Calu3 (cell line): Measurements from ENCODE around the gene ABCF1. TPM values are rescaled to one million over a fixed set of nuclear protein-coding genes. Genes with fewer than 3 reads are reported as not detected.

Experiments used
- BruUV-seq: library from RNA; stranded (reverse); fragments of 400-500 nt; replicated peaks from 2 replicates; lab custom pipeline; 2021; lab: Mats Ljungman, UMichigan
- CTCF ChIA-PET: fragments of 300-600 bp; sonication (Branson Sonifier 250); formaldehyde crosslinking; loops from one replicate; lab custom pipeline; 2022; ENCODE audit warnings: antibody characterized with exemption; lab: Charles Lee
- DNase-seq: peaks from one replicate; pipeline ENCODE4 v3.0.0; 2022
- H3K27ac Mint-ChIP-seq: one replicate; pipeline ENCODE4 v1.8.0; 2022; ENCODE audit warnings: mixed read lengths; ENCODE audit not compliant: unreplicated experiment
- H3K27me3 Mint-ChIP-seq: one replicate; pipeline ENCODE4 v1.8.0; 2022; ENCODE audit warnings: mixed read lengths; ENCODE audit not compliant: unreplicated experiment
- H3K36me3 Mint-ChIP-seq: one replicate; pipeline ENCODE4 v1.8.0; 2022; ENCODE audit warnings: mild to moderate bottlenecking, moderate library complexity, mixed read lengths; ENCODE audit not compliant: insufficient read depth, unreplicated experiment
- H3K4me1 Mint-ChIP-seq: one replicate; pipeline ENCODE4 v1.8.0; 2022; ENCODE audit warnings: mild to moderate bottlenecking, low read depth, mixed read lengths; ENCODE audit not compliant: unreplicated experiment
- H3K4me3 Mint-ChIP-seq: one replicate; pipeline ENCODE4 v1.8.0; 2022; ENCODE audit warnings: mild to moderate bottlenecking, low read depth, moderate library complexity, mixed read lengths; ENCODE audit not compliant: unreplicated experiment
- H3K9me3 Mint-ChIP-seq: one replicate; pipeline ENCODE4 v1.8.0; 2022; ENCODE audit warnings: low read depth, mixed read lengths; ENCODE audit not compliant: unreplicated experiment
- CTCF ChIP-seq: fragments of 200-600 bp; IDR thresholded peaks from one replicate; pipeline ENCODE4 v1.8.0; 2022; ENCODE audit warnings: antibody characterized with exemption; ENCODE audit not compliant: unreplicated experiment
- intact Hi-C: fragments of 100-400 bp; cut with micrococcal nuclease; formaldehyde crosslinking; loops from one replicate; pipeline ENCODE4 v1.10.0; 2022; ENCODE audit not compliant: unreplicated experiment
- total RNA-seq: library from RNA; stranded (reverse); gene quantifications from 2 replicates; pipeline ENCODE4 v1.2.3, GENCODE V29; 2022

ABCF1 gene
- total RNA-seq, 1 experiment from 2014 or later, result 88.3 TPM

- no peak for DNase-seq
- intact Hi-C loops, result no loop called here
- Mint-ChIP-seq H3K36me3 (peaks cover 27% of the 10 kb centered on the region), H3K4me3 (peak overlapping the region; percentile 78), H3K27me3 (peaks cover 9% of the 10 kb centered on the region), H3K9me3 (no peaks in the 10 kb centered on the region), H3K4me1 (peaks cover 47% of the 10 kb centered on the region), H3K27ac (peak overlapping the region; percentile 7)
- CTCF ChIA-PET, result interaction anchor here (1.1 to 1.9 kb wide), 4 partner anchors 14 to 517 kb away, joined by 3 to 8 read pairs (median 4); partner anchors contain the start of genes GNL1 and PRR3
- TF ChIP-seq CTCF, result no peak
- no TSS peak for BruUV-seq
Measured at GRCh38 chr6:30570263-30570662, 979 bp upstream of the ABCF1 start.

- Mint-ChIP-seq H3K4me3 (peak overlapping the region; percentile 78), H3K27me3 (peaks cover 9% of the 10 kb centered on the region), H3K4me1 (peaks cover 47% of the 10 kb centered on the region), H3K27ac (peak overlapping the region; percentile 69), H3K36me3 (peaks cover 27% of the 10 kb centered on the region), H3K9me3 (no peaks in the 10 kb centered on the region)
- no peak for DNase-seq
- BruUV-seq, result TSS peak; percentile 88
- no peak for TF ChIP-seq CTCF
- CTCF ChIA-PET, result interaction anchor here (0.9 to 1.9 kb wide), 5 partner anchors 14 to 517 kb away, joined by 3 to 8 read pairs (median 3); partner anchors contain the start of genes GNL1 and PRR3
- intact Hi-C loops, result no loop called here
Measured at GRCh38 chr6:30570740-30571074, 535 bp upstream of the ABCF1 start.

GRCh38 chr6:30571762-30572082 is 480 bp downstream of the ABCF1 start:
- H3K9me3 Mint-ChIP-seq, result no peaks in the 10 kb centered on the region
- peak overlapping the region; percentile 78 for H3K4me3 Mint-ChIP-seq
- H3K27ac Mint-ChIP-seq, result peak overlapping the region; percentile 69
- intact Hi-C loops, result no loop called here
- DNase-seq, result no peak
- peaks cover 47% of the 10 kb centered on the region for H3K4me1 Mint-ChIP-seq
- TF ChIP-seq CTCF, result no peak
- BruUV-seq, result TSS peak; percentile 73
- peaks cover 31% of the 10 kb centered on the region for H3K36me3 Mint-ChIP-seq
- H3K27me3 Mint-ChIP-seq, result peaks cover 9% of the 10 kb centered on the region
- CTCF ChIA-PET, result interaction anchor here (0.5 to 1.9 kb wide), 4 partner anchors 15 to 44 kb away, joined by 3 to 8 read pairs (median 6); partner anchors contain the start of genes GNL1 and PRR3

GRCh38 chr6:30572148-30572547 is 906 bp downstream of the ABCF1 start:
- Mint-ChIP-seq H3K36me3 (peaks cover 33% of the 10 kb centered on the region), H3K9me3 (no peaks in the 10 kb centered on the region), H3K27ac (peak overlapping the region; percentile 69), H3K4me1 (peaks cover 47% of the 10 kb centered on the region), H3K4me3 (peak overlapping the region; percentile 78), H3K27me3 (peaks cover 9% of the 10 kb centered on the region)
- intact Hi-C loops, result no loop called here
- no peak for TF ChIP-seq CTCF
- no TSS peak for BruUV-seq
- CTCF ChIA-PET, result no interaction called here
- no peak for DNase-seq
